HG02678 (cell line): ENCODE measurements around the gene ST6GALNAC6.
"Not testable (repeated sequence)": the region's sequence is repeated elsewhere in the genome, so short reads cannot be mapped to it uniquely, and the experiment has no call there.

ENCODE experiments used
- ATAC-seq: cut with Tn5 transposase; IDR thresholded peaks from one replicate; pipeline ENCODE4 v1.9.1; 2021; ENCODE audit warnings: mild to moderate bottlenecking, moderate library complexity; ENCODE audit not compliant: unreplicated experiment

The ST6GALNAC6 gene

GRCh38 chr9:127858041-127858512, 41.3 kb downstream of the ST6GALNAC6 start:
- ATAC-seq, result no peak

- no peak for ATAC-seq
Observed at GRCh38 chr9:127857278-127857677, 42.1 kb downstream of the ST6GALNAC6 start.

DNA sequence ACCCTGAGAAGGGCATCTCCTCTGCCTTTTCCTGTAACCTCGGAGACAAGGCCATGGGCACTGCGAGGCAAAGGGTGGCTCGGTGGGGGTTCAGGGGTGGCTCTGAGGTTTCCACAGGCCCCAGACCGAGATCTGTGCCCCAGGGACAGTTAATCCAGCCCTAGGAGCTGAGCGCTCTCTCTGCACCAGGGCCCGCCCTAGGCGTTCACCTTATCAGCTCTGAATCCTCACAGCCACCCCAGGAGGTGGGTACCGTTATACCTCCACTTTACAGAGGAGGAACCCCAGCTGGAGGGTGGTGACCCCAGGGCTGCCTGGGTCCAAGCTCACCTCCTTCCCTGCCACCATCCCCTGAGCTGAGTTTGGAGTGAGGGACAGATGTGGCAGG, 42.7 kb downstream of the ST6GALNAC6 start:
- no peak for ATAC-seq

- ATAC-seq, result no peak
Observed at GRCh38 chr9:127856094-127856728, 43.2 kb downstream of the ST6GALNAC6 start.

- ATAC-seq, result no peak
Observed at GRCh38 chr9:127855522-127855921, 43.9 kb downstream of the ST6GALNAC6 start.

DNA sequence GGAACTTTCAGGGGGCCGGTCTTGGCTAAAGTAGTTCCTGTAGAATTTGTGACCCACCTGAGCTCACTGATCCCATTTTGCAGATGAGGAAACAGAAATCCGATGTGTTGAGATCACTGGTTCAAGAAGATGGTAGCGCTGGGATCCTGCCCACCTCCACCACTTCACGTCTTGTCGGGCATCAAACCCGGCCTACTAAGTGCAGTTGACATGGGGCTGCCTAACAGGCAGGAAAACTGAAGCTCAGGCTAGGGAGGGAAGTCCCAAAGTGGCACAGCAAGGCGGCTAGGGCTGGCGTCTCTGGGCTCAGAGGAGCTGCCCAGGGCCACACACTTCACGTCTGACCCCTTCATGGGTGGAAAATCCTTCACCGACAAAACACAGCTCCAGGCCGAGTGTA, 44.4 kb downstream of the ST6GALNAC6 start:
- ATAC-seq, result no peak

DNA sequence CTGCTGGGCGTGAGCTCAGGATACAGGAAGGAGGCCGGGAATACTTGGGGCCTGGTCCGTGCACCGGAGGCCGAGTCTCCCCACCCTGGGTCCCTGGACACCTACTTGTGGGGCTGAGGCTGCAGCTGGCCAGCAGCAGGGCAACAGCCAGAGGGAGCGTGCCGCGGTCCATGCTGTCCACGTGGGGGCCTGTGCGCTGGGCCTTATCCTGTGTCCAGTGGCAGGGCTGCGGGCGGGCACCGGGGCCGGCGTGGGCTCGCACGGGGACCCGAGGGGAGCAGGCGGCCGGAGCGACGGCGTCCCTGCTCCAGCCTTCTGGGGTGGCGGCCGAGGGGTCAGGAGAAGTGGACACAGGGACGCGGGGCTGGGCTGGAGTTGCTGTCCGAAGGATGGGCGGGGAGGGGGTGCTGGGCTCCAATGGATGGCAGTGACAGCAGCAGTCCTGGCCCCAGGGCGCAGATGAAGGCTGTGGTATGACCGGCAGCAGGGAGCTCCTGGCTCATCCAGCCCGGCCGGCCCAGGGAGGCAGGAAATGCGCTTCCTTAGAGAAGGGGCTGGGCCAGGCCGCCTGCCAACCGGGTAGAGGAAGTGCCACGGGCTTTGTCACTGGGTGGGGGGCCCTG, 45.1 kb downstream of the ST6GALNAC6 start, which contains the start of gene ENG:
Gene ENG, minus strand, starts transcription at position 475 of the 623 bp plus-strand sequence. Its CDS starts 303 bp downstream, at position 172.
- no peak for ATAC-seq

GRCh38 chr9:127853312-127854183, 45.9 kb downstream of the ST6GALNAC6 start:
- ATAC-seq, result no peak

GRCh38 chr9:127852829-127853228, 46.6 kb downstream of the ST6GALNAC6 start:
- no peak for ATAC-seq

DNA sequence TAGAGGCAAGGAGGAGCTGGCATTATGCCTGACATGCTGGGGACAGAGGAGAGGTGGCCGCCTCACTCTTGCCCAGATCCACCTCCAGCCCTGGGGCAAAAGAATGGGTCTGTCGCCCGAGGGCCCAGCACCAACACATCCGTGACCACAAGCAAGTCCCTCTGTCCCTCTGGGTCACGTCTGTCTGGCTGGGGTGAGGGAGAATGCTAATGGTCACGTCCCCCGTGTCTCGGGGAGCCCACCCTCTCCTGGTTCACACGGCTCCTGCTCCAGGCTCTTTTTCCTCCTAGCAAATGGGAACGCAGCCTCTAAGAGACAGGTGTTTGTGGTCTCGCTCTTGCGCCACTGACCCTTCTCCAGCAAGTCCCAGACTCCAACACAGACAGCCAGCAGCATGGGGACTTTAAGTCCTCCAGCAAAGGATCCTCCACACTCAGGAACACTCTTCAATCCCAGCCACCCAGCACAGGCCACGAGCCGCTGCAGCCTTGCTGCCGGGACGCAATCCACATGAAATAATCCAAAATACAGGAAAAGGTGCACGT, 49.0 kb downstream of the ST6GALNAC6 start:
- ATAC-seq, result no peak

- ATAC-seq, result no peak
Observed at GRCh38 chr9:127848756-127849504, 50.5 kb downstream of the ST6GALNAC6 start.

DNA sequence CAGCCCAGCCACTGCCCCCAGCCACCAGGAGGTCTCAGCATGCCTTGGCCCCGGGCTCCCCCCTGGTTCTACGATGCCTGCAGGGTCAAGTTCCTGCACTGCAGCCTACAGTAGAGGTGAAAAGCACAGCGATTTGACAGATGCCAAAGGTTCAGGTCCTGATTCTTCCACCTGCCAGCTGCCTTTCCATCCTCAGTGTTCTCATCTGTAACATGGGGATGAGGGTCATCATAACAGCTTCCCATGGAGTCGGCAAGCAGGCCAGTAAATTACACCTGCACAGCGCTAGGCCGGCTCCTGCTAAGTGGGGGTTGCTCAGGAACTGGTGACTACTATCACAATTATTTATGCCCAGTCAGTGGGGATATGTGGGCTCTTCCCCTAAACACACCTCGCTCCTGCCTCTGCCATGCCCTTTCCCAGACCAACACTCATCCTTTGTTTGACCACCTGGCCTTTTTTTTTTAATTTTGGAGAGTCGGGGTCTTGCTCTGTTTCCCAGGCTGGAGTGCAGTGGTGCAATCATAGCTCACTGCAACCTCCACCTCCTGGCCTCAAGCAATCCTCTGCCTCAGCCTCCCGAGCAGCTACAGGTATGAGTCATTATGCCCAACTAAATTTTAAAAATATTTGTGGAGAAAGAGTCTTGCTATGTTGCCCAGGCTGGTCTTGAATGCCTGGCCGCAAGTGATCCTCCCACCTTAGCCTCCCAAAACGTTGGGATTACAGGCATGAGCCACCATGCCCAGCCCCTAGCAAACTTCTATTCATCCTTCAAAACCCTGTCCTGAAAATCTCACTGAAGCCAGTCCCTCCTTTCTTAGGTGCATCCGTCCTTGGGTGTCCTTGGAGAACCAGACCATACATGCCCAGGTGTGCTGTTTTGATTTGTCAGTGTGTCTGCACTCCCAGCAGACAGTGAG, 51.3 kb downstream of the ST6GALNAC6 start:
- ATAC-seq, result no peak

- ATAC-seq, result no peak
Observed at GRCh38 chr9:127847178-127847510, 52.3 kb downstream of the ST6GALNAC6 start.

DNA sequence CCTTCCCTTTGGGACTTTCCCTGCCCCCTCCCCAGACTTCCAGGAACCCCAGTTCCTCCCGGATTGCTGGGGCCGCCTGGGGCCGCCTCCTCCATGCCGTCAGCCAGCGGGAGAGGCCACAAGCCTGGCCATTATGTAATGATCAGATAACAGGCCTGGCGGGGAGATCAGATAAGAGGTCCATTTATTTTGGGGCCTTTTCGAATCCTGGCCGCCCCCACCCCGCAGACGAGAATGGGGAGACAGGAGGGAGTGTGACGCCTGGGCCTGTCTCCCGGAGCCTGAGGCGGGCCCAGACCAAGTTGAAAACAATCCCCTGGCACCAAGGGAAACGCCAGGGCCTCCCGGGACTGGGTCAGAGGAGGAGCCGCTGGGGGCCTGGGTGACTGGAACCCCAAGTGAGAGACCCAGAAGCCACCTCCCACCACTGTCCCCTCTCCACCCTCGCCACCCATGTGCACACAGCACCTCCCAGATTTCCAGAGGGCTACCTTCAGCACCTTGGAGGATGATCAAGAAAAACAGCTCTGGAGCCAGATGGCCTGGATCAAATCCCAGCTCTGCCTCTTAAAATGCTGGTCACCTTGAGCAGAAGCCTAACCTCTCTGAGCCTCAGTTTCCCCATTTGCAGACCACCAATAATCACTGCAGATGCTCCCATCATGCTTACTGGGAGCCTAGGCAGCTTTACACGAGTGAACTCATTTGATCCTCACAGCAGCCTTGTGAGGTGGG, 52.8 kb downstream of the ST6GALNAC6 start:
- ATAC-seq, result no peak

DNA sequence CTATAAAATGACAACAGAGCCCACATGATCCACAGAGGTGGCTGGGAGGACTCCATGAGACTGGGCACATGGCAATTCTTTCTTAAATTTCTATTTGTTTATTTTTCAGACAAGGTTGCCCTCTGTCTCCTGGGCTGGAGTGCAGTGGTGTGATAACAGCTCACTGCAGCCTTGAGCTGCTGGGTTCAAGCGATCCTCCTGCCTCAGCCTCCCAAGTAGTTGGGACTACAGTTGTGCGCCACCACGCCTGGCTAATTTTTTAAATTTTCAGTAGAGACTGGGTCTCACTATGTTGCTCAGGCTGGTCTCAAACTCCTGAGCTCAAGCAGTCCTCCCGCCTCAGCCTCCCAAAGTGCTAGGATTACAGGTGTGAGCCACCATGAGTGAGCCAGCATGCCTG, 53.8 kb downstream of the ST6GALNAC6 start:
- ATAC-seq, result not testable (repeated sequence)

- ATAC-seq, result no peak
Observed at GRCh38 chr9:127844821-127845359, 54.5 kb downstream of the ST6GALNAC6 start.

DNA sequence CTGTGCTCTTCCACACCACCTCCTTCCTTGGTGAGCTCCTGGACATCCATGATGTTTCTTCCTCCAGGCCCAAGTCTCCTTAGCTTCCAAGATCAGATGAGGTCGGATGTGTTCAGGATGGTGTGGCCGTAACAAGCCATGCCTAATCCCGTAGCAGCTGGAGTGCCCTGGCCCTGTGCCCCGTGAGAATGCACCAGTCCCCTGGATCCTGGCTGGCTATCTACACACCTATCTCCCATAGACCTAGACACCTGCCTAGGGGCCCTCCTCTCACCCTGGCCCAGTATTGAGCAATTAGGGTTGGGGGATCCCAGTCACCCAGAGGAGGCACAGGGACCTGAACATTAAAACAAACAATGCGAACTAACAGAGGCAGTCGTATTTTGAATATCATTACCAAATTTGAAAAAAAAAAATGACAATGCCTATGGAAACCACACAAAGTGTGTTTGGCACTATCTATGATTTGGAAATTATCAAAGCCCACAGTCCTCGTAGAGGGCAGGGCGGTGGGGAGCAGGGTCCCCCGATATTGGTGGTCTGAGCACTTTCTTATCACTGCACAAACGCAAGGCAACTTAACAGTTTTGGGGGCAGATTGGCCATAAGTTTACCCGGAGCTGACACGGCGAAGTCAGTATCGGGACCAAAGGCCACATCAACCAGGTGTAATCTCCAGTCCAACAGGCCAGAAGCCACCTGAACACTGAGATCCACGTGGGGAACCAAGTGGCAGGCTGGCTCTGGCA, 58.1 kb downstream of the ST6GALNAC6 start:
- ATAC-seq, result no peak
